ENCODE data around the gene SH3PXD2A.

GRCh38 chr10:103818105-103818504, 37.3 kb downstream of the SH3PXD2A start:
- no peak for TF ChIP-seq CTCF (IDR thresholded peaks at IDR 0.05)
- TF ChIP-seq EP300 (IDR thresholded peaks at IDR 0.05; ENCODE audit: low read depth): no peak
- TF ChIP-seq POLR2AphosphoS5 (IDR thresholded peaks at IDR 0.05): no peak
- no peak for TF ChIP-seq POLR2A (IDR thresholded peaks at IDR 0.05)
